Fibroblast of lung (primary cell): ENCODE data around the gene LNPEP.

Experiments used
- EZH2 ChIP-seq: IDR thresholded peaks from 2 replicates; pipeline ENCODE4 v1.5.1; 2012; ENCODE audit warnings: low read length, control low read depth, mild to moderate bottlenecking; ENCODE audit errors: missing control alignments
- TF ChIP-seq, protein P1 (sequence below), 2 donors: IDR thresholded peaks in 1 of 2; conservative IDR thresholded peaks in 1 of 2; 1 replicate in 1 of 2; 2 replicates in 1 of 2; pipeline ENCODE4 v1.5.1; 2011 to 2012; ENCODE audit warnings: low read length in 2 of 2, control low read depth in 1 of 2, inconsistent platforms in 1 of 2, low read depth in 1 of 2, mild to moderate bottlenecking in 1 of 2

DNA sequence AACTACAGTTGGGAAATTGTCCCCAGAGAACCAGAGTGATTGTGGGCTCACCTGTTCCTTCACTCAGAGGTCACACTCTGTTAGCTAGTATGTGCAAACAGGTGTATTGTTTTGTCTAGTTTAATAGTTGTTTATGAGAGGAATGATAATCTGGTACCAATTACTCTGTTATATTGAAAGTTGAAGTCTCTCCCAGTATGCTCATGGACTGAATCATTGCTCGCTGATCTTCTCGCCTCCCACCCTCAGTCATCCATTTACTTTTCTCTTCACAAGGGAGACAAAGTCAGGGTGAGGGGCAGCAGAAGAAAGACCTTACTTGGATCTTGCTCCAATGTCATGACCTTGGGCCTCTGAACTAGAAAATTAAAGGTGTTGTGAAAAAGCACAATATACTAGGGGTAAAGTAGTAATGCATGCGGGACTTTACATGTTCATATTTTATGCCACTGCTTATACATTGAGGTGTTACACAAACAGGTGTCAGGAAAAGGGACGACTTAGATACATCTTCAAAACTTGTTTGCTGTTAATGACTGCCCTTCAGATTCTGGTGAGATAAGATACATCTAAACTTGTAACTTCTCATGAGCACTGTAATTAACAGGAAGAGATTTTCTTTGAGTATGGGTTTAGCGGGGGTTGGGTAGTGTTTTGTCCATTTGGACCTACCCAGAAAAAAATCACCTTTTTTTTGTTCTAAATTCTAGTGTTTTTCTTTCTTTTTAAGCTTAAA lies 36.9 kb downstream of the LNPEP start:
- TF ChIP-seq, protein P1, sequence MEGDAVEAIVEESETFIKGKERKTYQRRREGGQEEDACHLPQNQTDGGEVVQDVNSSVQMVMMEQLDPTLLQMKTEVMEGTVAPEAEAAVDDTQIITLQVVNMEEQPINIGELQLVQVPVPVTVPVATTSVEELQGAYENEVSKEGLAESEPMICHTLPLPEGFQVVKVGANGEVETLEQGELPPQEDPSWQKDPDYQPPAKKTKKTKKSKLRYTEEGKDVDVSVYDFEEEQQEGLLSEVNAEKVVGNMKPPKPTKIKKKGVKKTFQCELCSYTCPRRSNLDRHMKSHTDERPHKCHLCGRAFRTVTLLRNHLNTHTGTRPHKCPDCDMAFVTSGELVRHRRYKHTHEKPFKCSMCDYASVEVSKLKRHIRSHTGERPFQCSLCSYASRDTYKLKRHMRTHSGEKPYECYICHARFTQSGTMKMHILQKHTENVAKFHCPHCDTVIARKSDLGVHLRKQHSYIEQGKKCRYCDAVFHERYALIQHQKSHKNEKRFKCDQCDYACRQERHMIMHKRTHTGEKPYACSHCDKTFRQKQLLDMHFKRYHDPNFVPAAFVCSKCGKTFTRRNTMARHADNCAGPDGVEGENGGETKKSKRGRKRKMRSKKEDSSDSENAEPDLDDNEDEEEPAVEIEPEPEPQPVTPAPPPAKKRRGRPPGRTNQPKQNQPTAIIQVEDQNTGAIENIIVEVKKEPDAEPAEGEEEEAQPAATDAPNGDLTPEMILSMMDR (conservative IDR thresholded peaks at IDR 0.05 in 1 of 2, IDR thresholded peaks at IDR 0.05 in 1 of 2; ENCODE audit: low read depth in 1 of 2, low read length in 2 of 2): no peak
- TF ChIP-seq EZH2: no peak
